Vagina (tissue), 2 donors: ENCODE results near the gene MKI67. TPM values are rescaled to one million over a fixed set of nuclear protein-coding genes. Genes with fewer than 3 reads are reported as not detected.
A peak's percentile ranks its signal among the peaks of the same experiment; 100 is the strongest.

ENCODE experiments used
- DNase-seq, 2 donors: peaks; one replicate each; pipeline ENCODE4 v3.0.0-alpha.2; 2017; ENCODE audit errors: extremely low spot score in 2 of 2
- H3K27ac ChIP-seq: fragments of 200-600 bp; sonication (generic); one replicate; pipeline ENCODE4 v1.5.1; 2019
- H3K27me3 ChIP-seq: fragments of 200-600 bp; sonication (generic); one replicate; pipeline ENCODE4 v1.5.1; 2019
- H3K36me3 ChIP-seq, 2 donors: fragments of 200-600 bp; sonication (generic); one replicate each; pipeline ENCODE4 v1.5.1; 2017 to 2019
- H3K4me1 ChIP-seq: fragments of 200-600 bp; sonication (generic); one replicate; pipeline ENCODE4 v1.5.1; 2019
- H3K4me3 ChIP-seq, 2 donors: fragments of 200-600 bp; sonication (generic); 1 replicate in 1 of 2; 2 replicates in 1 of 2; pipeline ENCODE4 v1.5.1; 2016 to 2019
- H3K9me3 ChIP-seq: fragments of 200-600 bp; sonication (generic); one replicate; pipeline ENCODE4 v1.5.1; 2019
- POLR2A ChIP-seq, 2 donors: fragments of 450-650 bp; IDR thresholded peaks; one replicate each; pipeline ENCODE4 v1.6.1; 2017; ENCODE audit warnings: antibody characterized with exemption in 2 of 2, mild to moderate bottlenecking in 2 of 2, moderate library complexity in 2 of 2
- POLR2AphosphoS5 ChIP-seq, 2 donors: sonication (generic); formaldehyde crosslinking; IDR thresholded peaks; one replicate each; pipeline ENCODE4 v1.9.0; 2017; ENCODE audit warnings: antibody characterized with exemption in 2 of 2, mild to moderate bottlenecking in 2 of 2, low read depth in 1 of 2; ENCODE audit not compliant: insufficient read depth in 1 of 2
- intact Hi-C: fragments of 100-400 bp; cut with DNase I; formaldehyde crosslinking; loops from one replicate; pipeline ENCODE4 v1.15.1; 2023
- total RNA-seq: library from RNA; depleted of rRNA; stranded (reverse); fragments of >200 nt; gene quantifications from one replicate; pipeline ENCODE4 v1.2.3, GENCODE V29; 2016
- TF ChIP-seq, protein P1 (sequence below), 3 experiments: fragments of 450-650 bp in 2 of 3; fragments of 200-600 bp in 1 of 3; sonication (generic) in 1 of 3; IDR thresholded peaks; one replicate each; pipeline ENCODE4 v1.5.1; 2017 to 2019; ENCODE audit warnings: antibody characterized with exemption in 3 of 3, mild to moderate bottlenecking in 2 of 3, moderate library complexity in 2 of 3

Gene MKI67
- total RNA-seq, 1 donor from 2014 or later: 11.5 TPM

DNA sequence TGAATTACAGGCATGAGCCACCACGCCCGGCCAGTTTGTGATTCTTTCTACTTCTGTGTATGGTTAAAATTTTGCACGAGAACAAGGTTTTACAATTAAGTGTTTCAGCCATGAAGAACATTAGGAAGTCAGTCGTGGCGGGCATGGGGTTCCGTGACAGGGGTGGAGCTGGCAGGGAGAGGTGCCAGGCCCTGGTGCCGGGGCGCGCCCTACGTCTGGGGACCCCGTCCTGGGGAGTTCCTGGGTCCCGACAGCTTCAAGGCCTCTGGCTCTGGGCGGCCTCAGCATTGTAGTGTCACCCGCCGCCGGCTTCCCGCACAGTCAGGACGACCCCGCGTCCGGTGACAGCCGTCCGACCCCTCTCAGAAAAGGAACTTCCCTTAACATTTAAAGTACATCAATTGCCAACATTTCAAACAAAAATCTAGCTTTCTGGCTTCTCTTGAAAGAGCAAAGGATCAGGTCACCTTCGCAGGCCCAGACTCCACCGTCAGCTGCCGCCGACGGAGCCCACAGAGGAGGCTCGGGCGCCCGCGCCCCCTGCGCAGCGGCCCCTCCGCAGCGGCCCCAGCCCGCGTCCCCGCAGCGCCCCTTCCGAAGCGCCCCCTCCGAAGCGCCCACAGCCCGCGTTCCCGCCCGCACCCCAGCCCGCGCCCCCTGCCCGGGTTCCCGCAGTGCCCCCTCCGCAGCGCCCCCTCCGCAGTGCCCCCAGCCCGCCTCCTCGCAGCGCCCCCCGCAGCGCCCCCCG is 23.2 kb upstream of the MKI67 start:
- DNase-seq: no peak
- no peaks in the 10 kb centered on the region for H3K27me3 ChIP-seq
- H3K4me3 ChIP-seq: peak overlapping the region in 1 of 2 donors; percentile 30
- H3K9me3 ChIP-seq: no peaks in the 10 kb centered on the region
- intact Hi-C loops: no loop called here
- no peak overlapping the region for H3K27ac ChIP-seq
- TF ChIP-seq POLR2AphosphoS5 (IDR thresholded peaks at IDR 0.05; ENCODE audit: insufficient read depth in 1 of 2, low read depth in 1 of 2): no peak
- TF ChIP-seq POLR2A (IDR thresholded peaks at IDR 0.05): no peak
- TF ChIP-seq, protein P1, sequence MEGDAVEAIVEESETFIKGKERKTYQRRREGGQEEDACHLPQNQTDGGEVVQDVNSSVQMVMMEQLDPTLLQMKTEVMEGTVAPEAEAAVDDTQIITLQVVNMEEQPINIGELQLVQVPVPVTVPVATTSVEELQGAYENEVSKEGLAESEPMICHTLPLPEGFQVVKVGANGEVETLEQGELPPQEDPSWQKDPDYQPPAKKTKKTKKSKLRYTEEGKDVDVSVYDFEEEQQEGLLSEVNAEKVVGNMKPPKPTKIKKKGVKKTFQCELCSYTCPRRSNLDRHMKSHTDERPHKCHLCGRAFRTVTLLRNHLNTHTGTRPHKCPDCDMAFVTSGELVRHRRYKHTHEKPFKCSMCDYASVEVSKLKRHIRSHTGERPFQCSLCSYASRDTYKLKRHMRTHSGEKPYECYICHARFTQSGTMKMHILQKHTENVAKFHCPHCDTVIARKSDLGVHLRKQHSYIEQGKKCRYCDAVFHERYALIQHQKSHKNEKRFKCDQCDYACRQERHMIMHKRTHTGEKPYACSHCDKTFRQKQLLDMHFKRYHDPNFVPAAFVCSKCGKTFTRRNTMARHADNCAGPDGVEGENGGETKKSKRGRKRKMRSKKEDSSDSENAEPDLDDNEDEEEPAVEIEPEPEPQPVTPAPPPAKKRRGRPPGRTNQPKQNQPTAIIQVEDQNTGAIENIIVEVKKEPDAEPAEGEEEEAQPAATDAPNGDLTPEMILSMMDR (IDR thresholded peaks at IDR 0.05): no peak
- H3K4me1 ChIP-seq: peaks cover 5% of the 10 kb centered on the region
- no peaks in the 10 kb centered on the region for H3K36me3 ChIP-seq

DNA sequence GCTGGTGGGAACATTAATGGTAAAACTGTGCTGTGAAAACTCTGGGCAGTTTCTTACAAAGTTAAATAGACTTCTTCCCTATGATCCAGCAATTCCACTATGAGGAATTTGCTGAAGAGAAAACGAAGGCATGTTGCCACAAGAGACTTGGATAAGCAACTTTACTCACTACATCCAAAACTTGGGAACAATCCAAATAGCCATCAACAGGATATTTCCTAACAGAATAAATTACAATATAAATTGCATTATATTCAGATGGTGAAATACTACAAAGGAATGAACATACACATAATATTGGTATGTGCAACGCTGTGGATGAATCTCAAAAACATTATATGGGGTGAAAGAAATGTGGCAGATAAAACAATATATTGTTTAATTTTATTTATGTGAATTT is 21.4 kb upstream of the MKI67 start:
- Histone ChIP-seq H3K4me1 (peaks cover 5% of the 10 kb centered on the region), H3K36me3 (no peaks in the 10 kb centered on the region), H3K27me3 (no peaks in the 10 kb centered on the region), H3K27ac (no peak overlapping the region), H3K4me3 (no peak overlapping the region), H3K9me3 (no peaks in the 10 kb centered on the region)
- no peak for DNase-seq
- TF ChIP-seq POLR2A (IDR thresholded peaks at IDR 0.05) (no peak), POLR2AphosphoS5 (IDR thresholded peaks at IDR 0.05; ENCODE audit: insufficient read depth in 1 of 2, low read depth in 1 of 2) (no peak)
- TF ChIP-seq, protein P1 (IDR thresholded peaks at IDR 0.05): no peak
- intact Hi-C loops: no loop called here

DNA sequence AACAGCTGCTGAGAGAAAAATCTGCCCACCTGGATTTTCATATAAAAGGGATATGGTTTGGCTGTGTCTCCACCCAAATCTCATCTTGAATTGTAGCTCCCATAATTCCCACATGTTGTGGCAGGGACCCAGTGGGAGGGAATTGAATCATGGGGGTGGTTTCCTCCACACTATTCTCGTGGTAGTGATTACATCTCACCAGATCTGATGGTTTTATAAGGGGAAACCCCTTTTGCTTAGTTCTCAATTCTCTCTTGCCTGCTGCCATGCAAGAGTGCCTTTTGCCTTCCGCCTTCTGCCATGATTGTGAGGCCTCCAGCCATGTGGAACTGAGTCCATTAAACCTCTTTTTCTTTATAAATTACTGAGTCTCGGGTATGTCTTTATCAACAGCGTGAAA is 20.8 kb upstream of the MKI67 start:
- H3K27ac ChIP-seq: no peak overlapping the region
- no peak for DNase-seq
- H3K4me1 ChIP-seq: peaks cover 5% of the 10 kb centered on the region
- TF ChIP-seq POLR2AphosphoS5 (IDR thresholded peaks at IDR 0.05; ENCODE audit: insufficient read depth in 1 of 2, low read depth in 1 of 2) (no peak), POLR2A (IDR thresholded peaks at IDR 0.05) (no peak)
- TF ChIP-seq, protein P1 (IDR thresholded peaks at IDR 0.05): no peak
- no peaks in the 10 kb centered on the region for H3K36me3 ChIP-seq
- H3K27me3 ChIP-seq: no peaks in the 10 kb centered on the region
- H3K4me3 ChIP-seq: no peak overlapping the region
- intact Hi-C loops: no loop called here
- H3K9me3 ChIP-seq: no peaks in the 10 kb centered on the region

DNA sequence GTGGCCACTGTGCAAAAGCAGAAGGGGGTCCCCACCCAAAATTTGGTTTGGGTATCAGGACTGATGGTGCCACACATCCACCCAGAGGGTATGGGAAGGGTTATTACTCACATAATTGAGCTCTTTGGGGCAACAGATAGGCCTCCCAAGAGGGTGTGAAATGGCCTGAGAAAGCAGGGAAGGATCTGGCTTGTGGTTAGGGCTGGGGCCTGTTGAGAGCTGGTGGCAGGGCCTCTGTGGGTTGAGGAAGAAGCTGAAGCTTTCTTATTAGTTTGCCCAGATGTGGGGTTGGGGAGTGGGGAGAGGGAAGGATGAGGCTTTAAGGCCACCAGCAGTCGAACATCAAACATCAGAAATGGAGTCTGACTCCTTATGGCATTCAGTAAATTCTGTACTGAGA is 18.3 kb upstream of the MKI67 start:
- no peaks in the 10 kb centered on the region for H3K36me3 ChIP-seq
- no peaks in the 10 kb centered on the region for H3K27me3 ChIP-seq
- no peak overlapping the region for H3K27ac ChIP-seq
- H3K4me3 ChIP-seq: no peak overlapping the region
- intact Hi-C loops: no loop called here
- no peaks in the 10 kb centered on the region for H3K9me3 ChIP-seq
- TF ChIP-seq POLR2AphosphoS5 (IDR thresholded peaks at IDR 0.05; ENCODE audit: insufficient read depth in 1 of 2, low read depth in 1 of 2) (no peak), POLR2A (IDR thresholded peaks at IDR 0.05) (no peak)
- TF ChIP-seq, protein P1 (IDR thresholded peaks at IDR 0.05): no peak
- no peak for DNase-seq
- H3K4me1 ChIP-seq: no peaks in the 10 kb centered on the region

DNA sequence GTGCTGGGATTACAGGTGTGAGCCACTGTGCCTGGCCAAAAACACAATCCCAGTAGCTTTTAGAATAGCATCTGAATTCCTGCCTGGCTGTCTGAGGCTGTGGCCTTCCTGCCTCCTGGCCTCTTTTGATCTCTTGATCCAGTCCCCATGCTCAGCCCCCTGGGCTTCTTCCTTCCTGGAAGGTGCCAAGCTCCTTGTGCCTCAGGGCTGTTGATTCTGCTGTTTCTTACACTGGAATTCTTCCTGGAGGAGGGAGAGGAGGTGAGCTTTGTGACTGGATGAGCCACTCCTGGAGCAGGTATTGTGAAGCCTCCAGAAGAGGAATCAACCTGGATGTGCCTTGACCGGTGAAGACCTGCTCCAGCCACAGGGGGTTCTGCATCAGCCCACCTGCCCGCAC is 17.3 kb upstream of the MKI67 start:
- Histone ChIP-seq H3K4me1 (no peaks in the 10 kb centered on the region), H3K36me3 (no peaks in the 10 kb centered on the region), H3K27me3 (no peaks in the 10 kb centered on the region), H3K27ac (no peak overlapping the region), H3K4me3 (no peak overlapping the region), H3K9me3 (no peaks in the 10 kb centered on the region)
- no peak for TF ChIP-seq POLR2A (IDR thresholded peaks at IDR 0.05)
- TF ChIP-seq POLR2AphosphoS5 (IDR thresholded peaks at IDR 0.05; ENCODE audit: insufficient read depth in 1 of 2, low read depth in 1 of 2): no peak
- TF ChIP-seq, protein P1 (IDR thresholded peaks at IDR 0.05): no peak
- intact Hi-C loops: no loop called here
- no peak for DNase-seq
